Lung (tissue), 12 donors: ENCODE data around the gene CCL22. TPM values are rescaled to one million over a fixed set of nuclear protein-coding genes. Genes with fewer than 3 reads are reported as not detected.

ENCODE experiments used
- ATAC-seq: fragments of 200-7000 bp; cut with Tn5 transposase; one replicate; pipeline ENCODE4 v1.9.1; 2020; ENCODE audit warnings: moderate number of reproducible peaks; ENCODE audit not compliant: insufficient read depth, low FRiP score
- DNase-seq, 3 donors: peaks; one replicate each; pipeline ENCODE4 v3.0.0-alpha.2; 2013 to 2017
- H3K27ac ChIP-seq, 2 donors: one replicate each; pipeline ENCODE4 v1.5.1; 2013; ENCODE audit warnings: mild to moderate bottlenecking in 2 of 2, moderate library complexity in 2 of 2, control low read depth in 1 of 2, inconsistent platforms in 1 of 2, low read depth in 1 of 2, low read length in 1 of 2
- H3K27me3 ChIP-seq, 3 donors: one replicate each; pipeline ENCODE4 v1.5.1; 2013; ENCODE audit warnings: low read length in 2 of 3; ENCODE audit not compliant: control insufficient read depth in 3 of 3, insufficient read depth in 3 of 3
- H3K36me3 ChIP-seq, 4 donors: one replicate each; pipeline ENCODE4 v1.5.1; 2013; ENCODE audit warnings: low read length in 4 of 4, mild to moderate bottlenecking in 1 of 4, moderate library complexity in 1 of 4; ENCODE audit not compliant: control insufficient read depth in 4 of 4, insufficient read depth in 4 of 4
- H3K4me1 ChIP-seq, 5 donors: one replicate each; pipeline ENCODE4 v1.5.1; 2013; ENCODE audit warnings: low read length in 5 of 5, mild to moderate bottlenecking in 2 of 5, moderate library complexity in 1 of 5; ENCODE audit not compliant: control insufficient read depth in 5 of 5, insufficient read depth in 5 of 5
- H3K4me3 ChIP-seq: one replicate; pipeline ENCODE4 v1.5.1; 2013; ENCODE audit warnings: mild to moderate bottlenecking, control low read depth, moderate library complexity
- H3K9ac ChIP-seq, 2 donors: one replicate each; pipeline ENCODE4 v1.5.1; 2013; ENCODE audit warnings: low read length in 2 of 2, control low read depth in 1 of 2; ENCODE audit not compliant: insufficient read depth in 1 of 2
- H3K9me3 ChIP-seq, 4 donors: one replicate each; pipeline ENCODE4 v1.5.1; 2013; ENCODE audit warnings: low read length in 3 of 4, mild to moderate bottlenecking in 1 of 4, moderate library complexity in 1 of 4; ENCODE audit not compliant: control insufficient read depth in 4 of 4, insufficient read depth in 3 of 4
- WGBS, 2 donors: extraction: QIAGEN DNeasy Blood & Tissue Kit; methylation state at CpG; one replicate each; pipeline ENCODE4 v1.1.7; 2013; 5-methylcytosine and 5-hydroxymethylcytosine counted together
- polyA plus RNA-seq, 2 donors: library from polyadenylated mRNA; stranded (reverse); fragments of 200-250 nt; gene quantifications; one replicate each; pipeline ENCODE4 v1.2.1, GENCODE V29; 2013
- total RNA-seq, 2 donors: library from RNA; depleted of rRNA in 1 of 2; stranded (reverse); fragments of >200 nt in 1 of 2; gene quantifications; one replicate each; pipeline ENCODE4 v1.2.1, GENCODE V29; 2014 to 2021
- TF ChIP-seq, protein P1 (sequence below): IDR thresholded peaks from 2 replicates; pipeline ENCODE4 v1.5.1; 2012; ENCODE audit warnings: mild to moderate bottlenecking; ENCODE audit errors: control extremely low read depth, extremely low read depth
- donor health status: control.
- donor health status: control.
- donor health status: Bipolar disorder and iron deficiency.
- donor health status: healthy.
- donor health status: DM: yes; HTN: yes; CAD: no.

The CCL22 gene
- total and polyA plus RNA-seq, 4 donors, result 0.43 to 3.1 (median 1.2) TPM

DNA sequence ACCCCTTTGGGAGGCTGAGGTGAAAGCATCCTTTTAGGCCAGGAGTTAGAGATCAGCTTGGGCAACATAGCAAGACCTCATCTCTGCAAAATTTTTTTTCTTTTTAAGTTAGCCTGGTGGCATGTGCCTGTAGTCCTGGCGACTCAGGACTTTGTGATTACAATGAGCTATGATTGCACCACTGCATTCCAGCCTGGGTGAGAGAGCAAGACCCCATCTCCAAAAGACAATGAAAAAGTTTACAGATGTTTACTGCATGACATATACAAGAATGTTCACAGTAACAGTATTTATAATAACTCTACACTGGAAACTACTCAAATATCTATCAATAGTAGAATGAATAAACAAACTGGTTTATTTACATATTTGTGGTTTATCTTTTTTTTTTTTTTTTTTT lies 33.1 kb upstream of the CCL22 start:
- no peak overlapping the region for H3K4me3 ChIP-seq
- H3K4me1 ChIP-seq, result no peaks in the 10 kb centered on the region
- no peak for DNase-seq
- H3K36me3 ChIP-seq, result no peaks in the 10 kb centered on the region
- WGBS, 2 donors, result 70 to 71% methylated on average over 1 of the region's 1 CpG
- no peak overlapping the region for H3K9ac ChIP-seq
- no peak for ATAC-seq
- TF ChIP-seq, protein P1, sequence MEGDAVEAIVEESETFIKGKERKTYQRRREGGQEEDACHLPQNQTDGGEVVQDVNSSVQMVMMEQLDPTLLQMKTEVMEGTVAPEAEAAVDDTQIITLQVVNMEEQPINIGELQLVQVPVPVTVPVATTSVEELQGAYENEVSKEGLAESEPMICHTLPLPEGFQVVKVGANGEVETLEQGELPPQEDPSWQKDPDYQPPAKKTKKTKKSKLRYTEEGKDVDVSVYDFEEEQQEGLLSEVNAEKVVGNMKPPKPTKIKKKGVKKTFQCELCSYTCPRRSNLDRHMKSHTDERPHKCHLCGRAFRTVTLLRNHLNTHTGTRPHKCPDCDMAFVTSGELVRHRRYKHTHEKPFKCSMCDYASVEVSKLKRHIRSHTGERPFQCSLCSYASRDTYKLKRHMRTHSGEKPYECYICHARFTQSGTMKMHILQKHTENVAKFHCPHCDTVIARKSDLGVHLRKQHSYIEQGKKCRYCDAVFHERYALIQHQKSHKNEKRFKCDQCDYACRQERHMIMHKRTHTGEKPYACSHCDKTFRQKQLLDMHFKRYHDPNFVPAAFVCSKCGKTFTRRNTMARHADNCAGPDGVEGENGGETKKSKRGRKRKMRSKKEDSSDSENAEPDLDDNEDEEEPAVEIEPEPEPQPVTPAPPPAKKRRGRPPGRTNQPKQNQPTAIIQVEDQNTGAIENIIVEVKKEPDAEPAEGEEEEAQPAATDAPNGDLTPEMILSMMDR, result no peak
- H3K9me3 ChIP-seq, result peaks cover 0 to 4% (median 0%) of the 10 kb centered on the region in 4 donors
- no peaks in the 10 kb centered on the region for H3K27me3 ChIP-seq
- H3K27ac ChIP-seq, result no peak overlapping the region

- no peaks in the 10 kb centered on the region for H3K36me3 ChIP-seq
- H3K4me3 ChIP-seq, result no peak overlapping the region
- no peaks in the 10 kb centered on the region for H3K4me1 ChIP-seq
- TF ChIP-seq, protein P1, result no peak
- H3K27ac ChIP-seq, result no peak overlapping the region
- peaks cover 0 to 4% (median 0%) of the 10 kb centered on the region in 4 donors for H3K9me3 ChIP-seq
- WGBS, 2 donors, result 82 to 88% methylated on average over 8 of the region's 8 CpGs
- no peak overlapping the region for H3K9ac ChIP-seq
- peaks cover 0 to 2% (median 0%) of the 10 kb centered on the region in 3 donors for H3K27me3 ChIP-seq
- DNase-seq (no peak), ATAC-seq (no peak)
Observed at GRCh38 chr16:57329718-57330327, 28.8 kb upstream of the CCL22 start.

DNA sequence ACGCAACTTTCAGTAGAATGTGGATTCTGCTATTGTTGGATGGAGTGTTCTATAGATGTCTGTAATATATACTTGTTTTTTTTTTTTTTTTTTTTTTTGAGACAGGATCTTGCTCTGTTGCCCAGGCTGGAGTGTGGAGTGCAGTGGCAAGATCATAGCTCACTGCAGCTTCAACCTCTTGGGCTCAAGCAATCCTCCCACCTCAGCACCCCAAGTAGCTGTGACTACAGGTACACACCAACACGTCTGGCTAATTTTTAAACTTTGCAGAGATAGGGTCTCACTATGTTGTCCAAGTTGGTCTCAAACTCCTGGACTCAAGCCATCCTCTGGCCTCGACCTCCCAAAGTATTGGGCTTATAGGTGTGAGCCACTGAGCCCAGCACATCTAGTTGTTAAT lies 27.2 kb upstream of the CCL22 start:
- H3K9ac ChIP-seq, result no peak overlapping the region
- H3K27ac ChIP-seq, result no peak overlapping the region
- no peak overlapping the region for H3K4me3 ChIP-seq
- H3K36me3 ChIP-seq, result no peaks in the 10 kb centered on the region
- WGBS, 2 donors, result 91 to 92% methylated on average over 3 of the region's 3 CpGs
- H3K4me1 ChIP-seq, result no peaks in the 10 kb centered on the region
- no peak for ATAC-seq
- TF ChIP-seq, protein P1, result no peak
- DNase-seq, result no peak
- H3K9me3 ChIP-seq, result peaks cover 0 to 2% (median 0%) of the 10 kb centered on the region in 4 donors
- peaks cover 0 to 2% (median 0%) of the 10 kb centered on the region in 3 donors for H3K27me3 ChIP-seq

DNA sequence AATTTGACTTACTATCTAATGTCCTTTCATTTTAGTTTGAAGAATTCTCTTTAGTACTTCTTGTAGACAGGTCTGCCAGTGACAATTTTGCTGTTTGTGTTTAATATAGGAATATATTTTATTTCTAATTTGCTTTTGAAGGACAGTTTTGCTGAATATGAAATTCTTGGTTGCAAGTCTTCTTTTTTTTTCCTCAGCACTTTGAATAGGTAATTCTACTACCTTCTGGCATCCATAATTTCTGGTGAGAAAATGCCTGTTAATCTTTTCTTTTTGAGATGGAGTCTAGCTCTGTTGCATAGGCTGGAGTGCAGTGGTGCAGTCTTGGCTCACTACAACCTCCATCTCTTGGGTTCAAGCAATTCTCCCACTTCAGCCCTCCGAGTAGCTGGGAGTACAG lies 25.2 kb upstream of the CCL22 start:
- Histone ChIP-seq H3K36me3 (no peaks in the 10 kb centered on the region), H3K4me3 (no peak overlapping the region), H3K9me3 (peaks cover 0 to 2% (median 0%) of the 10 kb centered on the region in 4 donors), H3K27ac (no peak overlapping the region), H3K27me3 (peaks cover 0 to 2% (median 0%) of the 10 kb centered on the region in 3 donors), H3K4me1 (no peaks in the 10 kb centered on the region), H3K9ac (no peak overlapping the region)
- no peak for ATAC-seq
- TF ChIP-seq, protein P1, result no peak
- 96 to 100% methylated on average over 1 of the region's 1 CpG for WGBS, 2 donors
- no peak for DNase-seq
